Measurements from ENCODE around the gene TFE3.

The TFE3 gene

GRCh38 chrX:49042581-49043219 is 457 bp downstream of the TFE3 start:
- TF ChIP-seq CTCF (IDR thresholded peaks at IDR 0.05; ENCODE audit: extremely low read depth, missing control alignments): no peak
- no peak for DNase-seq (ENCODE audit: low spot score)

- no peak for DNase-seq (ENCODE audit: low spot score)
- no peak for TF ChIP-seq CTCF (IDR thresholded peaks at IDR 0.05; ENCODE audit: extremely low read depth, missing control alignments)
Measured at GRCh38 chrX:49041744-49042580, 1.2 kb downstream of the TFE3 start.

GRCh38 chrX:49040376-49040955 is 2.7 kb downstream of the TFE3 start:
- no peak for TF ChIP-seq CTCF (IDR thresholded peaks at IDR 0.05; ENCODE audit: extremely low read depth, missing control alignments)
- no peak for DNase-seq (ENCODE audit: low spot score)

GRCh38 chrX:49039598-49040375 is 3.4 kb downstream of the TFE3 start:
- no peak for TF ChIP-seq CTCF (IDR thresholded peaks at IDR 0.05; ENCODE audit: extremely low read depth, missing control alignments)

GRCh38 chrX:49037883-49038475 is 5.2 kb downstream of the TFE3 start:
- DNase-seq (ENCODE audit: low spot score): no peak
- TF ChIP-seq CTCF (IDR thresholded peaks at IDR 0.05; ENCODE audit: extremely low read depth, missing control alignments): no peak

More at GRCh38 chrX:49039598-49040375, 3.4 kb downstream of the TFE3 start:
- DNase-seq (ENCODE audit: low spot score): peak; percentile 60

- no peak for DNase-seq (ENCODE audit: low spot score)
- no peak for TF ChIP-seq CTCF (IDR thresholded peaks at IDR 0.05; ENCODE audit: extremely low read depth, missing control alignments)
Measured at GRCh38 chrX:49030283-49030682, 12.9 kb downstream of the TFE3 start.
